GM12878 (cell line): ENCODE data around the gene C14orf93. TPM values are rescaled to one million over a fixed set of nuclear protein-coding genes. Genes with fewer than 3 reads are reported as not detected.

Source experiments
- ATAC-seq: fragments of 200-7000 bp; cut with Tn5 transposase; 3 replicates; pipeline ENCODE4 v1.9.1; 2020; ENCODE audit warnings: mild to moderate bottlenecking, moderate library complexity
- BruUV-seq: library from RNA; stranded (reverse); fragments of 400-500 nt; replicated peaks from 2 replicates; lab custom pipeline; 2021; lab: Mats Ljungman, UMichigan
- CTCF ChIA-PET: fragments of 300-600 bp; sonication (Branson Sonifier 250); formaldehyde crosslinking; extraction: SDS; loops from one replicate; lab custom pipeline; 2021; ENCODE audit warnings: inconsistent platforms; lab: Yijun Ruan, JAX
- POLR2A ChIA-PET: fragments of 350-600 bp; formaldehyde crosslinking; extraction: SDS; loops from one replicate; lab custom pipeline; 2021; ENCODE audit warnings: inconsistent platforms; lab: Charles Lee
- RAD21 ChIA-PET: fragments of 300-600 bp; sonication (Branson Sonifier 250); formaldehyde crosslinking; loops from one replicate; lab custom pipeline; 2023; ENCODE audit warnings: antibody characterized with exemption; ENCODE audit not compliant: unreplicated experiment; lab: Charles Lee
- SMC1A ChIA-PET: fragments of 300-600 bp; sonication (Branson Sonifier 250); formaldehyde crosslinking; loops from one replicate; lab custom pipeline; 2023; ENCODE audit not compliant: unreplicated experiment, uncharacterized antibody; lab: Charles Lee
- DNase-seq: peaks from one replicate; pipeline ENCODE4 v3.0.0-alpha.2; 2011; ENCODE audit warnings: low read depth, low spot score
- FAIRE-seq: peaks from 3 replicates; lab custom pipeline; 2011; peaks lifted over from hg19 to GRCh38; lab: Jason Lieb, UNC
- H2AFZ ChIP-seq: 2 replicates; pipeline ENCODE4 v1.6.0; 2011; ENCODE audit warnings: low read depth, low read length, control low read depth; ENCODE audit not compliant: control insufficient read depth
- H3K27ac ChIP-seq: 2 replicates; pipeline ENCODE4 v1.5.1; 2011; ENCODE audit warnings: control low read depth; ENCODE audit not compliant: control insufficient read depth, insufficient read depth
- H3K27me3 ChIP-seq, 2 experiments: replicated peaks in 1 of 2; 2 replicates each; pipeline versions ENCODE4 v1.6.0 to v1.6.1; 2011; ENCODE audit warnings: low read length in 1 of 2; ENCODE audit not compliant: control insufficient read depth in 2 of 2, insufficient read depth in 2 of 2
- H3K36me3 ChIP-seq, 2 experiments: 2 replicates each; pipeline ENCODE4 v1.5.1; 2011; ENCODE audit warnings: low read length in 1 of 2; ENCODE audit not compliant: control insufficient read depth in 2 of 2, insufficient read depth in 2 of 2
- H3K4me1 ChIP-seq: 2 replicates; pipeline ENCODE4 v1.6.1; 2011; ENCODE audit warnings: mild to moderate bottlenecking, low read length, moderate library complexity, mixed read lengths; ENCODE audit not compliant: control insufficient read depth, insufficient read depth
- H3K4me2 ChIP-seq: 2 replicates; pipeline ENCODE4 v1.6.0; 2011; ENCODE audit warnings: control low read depth; ENCODE audit not compliant: control insufficient read depth, insufficient read depth
- H3K4me3 ChIP-seq: fragments of 200-600 bp; sonication (generic); 2 replicates; pipeline ENCODE4 v1.5.1; 2016
- H3K79me2 ChIP-seq: 2 replicates; pipeline ENCODE4 v1.6.0; 2011; ENCODE audit warnings: low read length; ENCODE audit not compliant: control insufficient read depth, insufficient read depth
- H3K9ac ChIP-seq: 2 replicates; pipeline ENCODE4 v1.8.0; 2011; ENCODE audit warnings: low read length, control low read depth, mixed read lengths; ENCODE audit not compliant: control insufficient read depth, insufficient read depth
- H3K9me3 ChIP-seq: replicated peaks from 3 replicates; pipeline ENCODE4 v1.5.1; 2011; ENCODE audit warnings: mild to moderate bottlenecking, low read length; ENCODE audit not compliant: control insufficient read depth, insufficient read depth
- H4K20me1 ChIP-seq: 2 replicates; pipeline ENCODE4 v1.6.0; 2011; ENCODE audit not compliant: control insufficient read depth, insufficient read depth
- CBX5 ChIP-seq: sonication (generic); IDR thresholded peaks from 2 replicates; pipeline ENCODE4 v1.6.1; 2016; ENCODE audit warnings: low read depth, moderate library complexity, mild to moderate bottlenecking, inconsistent platforms
- CEBPB ChIP-seq, 2 experiments: fragments of 150-350 bp in 1 of 2; IDR thresholded peaks; 2 replicates each; pipeline ENCODE4 v1.6.1; 2012 to 2014; ENCODE audit warnings: low read depth in 2 of 2, low read length in 2 of 2, borderline replicate concordance in 1 of 2, inconsistent platforms in 1 of 2
- CHD1 ChIP-seq: IDR thresholded peaks from 2 replicates; pipeline ENCODE4 v1.6.1; 2012; ENCODE audit warnings: low read depth, low read length, improper control_type of control experiment
- KDM1A ChIP-seq: fragments of 200-600 bp; sonication (generic); IDR thresholded peaks from 2 replicates; pipeline ENCODE4 v1.6.1; 2016; ENCODE audit warnings: borderline replicate concordance
- NBN ChIP-seq: fragments of 450-650 bp; IDR thresholded peaks from 2 replicates; pipeline ENCODE4 v1.6.1; 2016
- NFIC ChIP-seq: IDR thresholded peaks from 2 replicates; pipeline ENCODE4 v1.6.1; 2012; ENCODE audit warnings: low read depth, mild to moderate bottlenecking, inconsistent platforms, low read length, moderate library complexity
- PAX8 ChIP-seq: fragments of 450-650 bp; IDR thresholded peaks from 2 replicates; pipeline ENCODE4 v1.6.1; 2017; ENCODE audit warnings: mild to moderate bottlenecking, moderate library complexity
- RB1 ChIP-seq: fragments of 450-650 bp; formaldehyde crosslinking; IDR thresholded peaks from 2 replicates; pipeline ENCODE4 v1.6.1; 2017; ENCODE audit warnings: mild to moderate bottlenecking, borderline replicate concordance
- TBL1XR1 ChIP-seq: IDR thresholded peaks from 2 replicates; pipeline ENCODE4 v1.6.1; 2012; ENCODE audit warnings: low read depth, low read length, improper control_type of control experiment
- ZNF217 ChIP-seq: fragments of 450-650 bp; IDR thresholded peaks from 2 replicates; pipeline ENCODE4 v1.6.1; 2017; ENCODE audit warnings: antibody characterized with exemption, mild to moderate bottlenecking
- WGBS: methylation state at CpG from one replicate; pipeline ENCODE4 v1.1.6; 2016; ENCODE audit warnings: low lambda C conversion rate; ENCODE audit not compliant: insufficient replicate concordance, insufficient coverage; ENCODE audit errors: missing lambda C conversion rate; 5-methylcytosine and 5-hydroxymethylcytosine counted together
- in situ Hi-C: fragments of 300-500 bp; cut with MboI; formaldehyde crosslinking; loops from 9 replicates; pipeline ENCODE4 v1.14.3; 2018; ENCODE audit warnings: mixed read lengths
- intact Hi-C: fragments of 100-400 bp; cut with micrococcal nuclease; formaldehyde crosslinking; loops from one replicate; pipeline ENCODE4 v1.14.2; 2022; ENCODE audit not compliant: unreplicated experiment
- polyA plus RNA-seq, 11 experiments: library from polyadenylated mRNA; depleted of rRNA in 4 of 11; unstranded in 6 of 11; stranded (reverse) in 5 of 11; fragments of >200 nt; fragmentation: Nextera tagmentation in 4 of 11; fragmentation: Illumina TruSeq in 1 of 11; extraction: Ambion mirVana in 4 of 11; extraction: Trizol in 1 of 11; gene quantifications; 1 replicate in 1 of 11; 2 replicates in 10 of 11; pipeline versions ENCODE4 v1.2.1 to v1.2.3, GENCODE V29; 2011 to 2016; ENCODE audit warnings: inconsistent platforms in 2 of 11, missing spikeins in 2 of 11, low read depth in 1 of 11
- total RNA-seq, 4 experiments: library from RNA; depleted of rRNA in 3 of 4; stranded (reverse); fragments of >200 nt in 3 of 4; fragmentation: Illumina TruSeq in 1 of 4; extraction: Trizol in 1 of 4; gene quantifications; 2 replicates each; pipeline versions ENCODE4 v1.2.1 to v1.2.3, GENCODE V29; 2013 to 2021

C14orf93 gene
- total and polyA plus RNA-seq, 10 of the 15 experiments (the other 5 are each of a cell fraction or from before 2014, with no cell fraction given) = 1.8 to 13.9 (median 10.2) TPM

DNA sequence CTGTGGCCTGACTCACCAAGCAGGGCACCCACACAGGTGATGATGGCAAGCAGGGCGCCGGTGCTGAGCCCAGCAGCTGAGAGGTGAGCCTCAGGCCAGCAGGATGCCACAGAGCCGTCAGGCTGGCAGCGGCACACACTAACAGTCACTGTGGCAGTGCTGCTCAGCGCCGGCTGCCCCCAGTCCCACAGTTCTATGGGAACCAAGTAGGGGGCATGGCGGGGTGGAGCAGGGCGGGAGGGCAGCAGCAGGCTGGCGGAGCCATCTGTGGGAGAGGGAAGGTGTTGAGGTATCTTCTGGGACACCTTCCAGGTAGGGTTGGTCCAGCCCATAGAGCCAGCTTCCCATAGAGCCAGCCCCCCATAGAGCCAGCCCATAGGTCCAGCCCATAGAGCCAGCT, 39.1 kb upstream of the C14orf93 start:
- BruUV-seq = no TSS peak
- DNase-seq (no peak), ATAC-seq (no peak), FAIRE-seq (no peak)
- Histone ChIP-seq H3K79me2 (no peaks in the 10 kb centered on the region), H2AFZ (no peak overlapping the region), H3K4me3 (no peak overlapping the region), H3K9me3 (no peaks in the 10 kb centered on the region), H4K20me1 (no peaks in the 10 kb centered on the region), H3K9ac (no peak overlapping the region), H3K27ac (no peak overlapping the region), H3K36me3 (no peaks in the 10 kb centered on the region), H3K4me2 (no peak overlapping the region), H3K27me3 (no peaks in the 10 kb centered on the region; a peak in 1 of 4 replicates), H3K4me1 (no peaks in the 10 kb centered on the region)
- SMC1A ChIA-PET = interaction anchor here (1.8 kb wide), 1 partner anchor 54 kb away, joined by 5 read pairs; no protein-coding TSS in a partner anchor
- POLR2A ChIA-PET = no interaction called here
- CTCF ChIA-PET = interaction anchor here (18.3 kb wide), 1 partner anchor 56 kb away, joined by 853 read pairs; the partner anchor contains the start of gene AJUBA
- RAD21 ChIA-PET = no interaction called here
- WGBS = 91% methylated on average over 9 of the region's 9 CpGs
- in situ Hi-C loops (no loop called here), intact Hi-C loops (no loop called here)
- no peak for TF ChIP-seq CBX5
- TF ChIP-seq KDM1A = no peak
- no peak for TF ChIP-seq PAX8
- TF ChIP-seq ZNF217 = no peak
- no peak for TF ChIP-seq RB1
- no peak for TF ChIP-seq TBL1XR1
- no peak for TF ChIP-seq CEBPB (IDR thresholded peaks at IDR 0.05; ENCODE audit: borderline replicate concordance in 1 of 2, low read depth in 2 of 2, low read length in 2 of 2)
- TF ChIP-seq NFIC = no peak
- no peak for TF ChIP-seq CHD1
- TF ChIP-seq NBN = no peak
